Fibroblast of skin of abdomen (primary cell): ENCODE measurements around the gene CLEC16A.
A peak's percentile ranks its signal among the peaks of the same experiment; 100 is the strongest.

ENCODE experiments used
- DNase-seq: peaks from one replicate; pipeline ENCODE4 v3.0.0-alpha.2; 2013

CLEC16A gene

DNA sequence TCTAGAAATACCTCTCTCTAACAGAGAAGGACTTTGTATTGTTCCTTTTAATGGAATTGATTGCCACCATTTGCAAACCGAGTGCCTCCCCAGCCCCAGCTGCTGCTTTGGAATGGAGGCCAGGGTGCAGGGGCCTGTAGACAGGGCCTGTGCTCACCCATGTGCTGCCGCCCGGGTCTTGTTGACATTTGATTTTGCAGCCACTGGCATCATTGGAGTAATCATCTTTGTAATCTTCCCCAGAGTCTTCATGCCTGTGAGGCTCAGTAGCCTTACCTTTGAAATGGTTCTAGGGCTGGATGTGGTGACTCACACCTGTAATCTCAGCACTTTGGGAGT, 119.8 kb downstream of the CLEC16A start:
- no peak for DNase-seq

DNA sequence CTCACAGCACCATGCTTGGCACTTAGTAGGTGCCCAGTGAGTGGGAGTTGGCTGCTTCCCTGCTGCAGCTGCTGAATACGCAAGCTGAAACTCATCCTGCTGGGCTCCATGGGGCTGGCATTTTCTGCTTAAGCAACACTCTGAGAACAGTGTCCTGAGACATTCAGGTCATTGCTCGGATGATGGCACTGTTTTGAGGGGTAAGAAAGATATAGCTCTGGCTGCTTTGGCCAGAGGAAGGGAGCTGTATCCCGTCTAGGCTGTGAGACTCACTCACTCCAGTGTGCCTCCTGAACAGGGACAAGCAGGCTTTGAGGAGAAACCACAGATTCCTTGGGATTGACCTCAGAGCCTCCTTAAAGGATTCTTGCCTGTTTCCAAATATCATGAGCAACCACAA, 120.5 kb downstream of the CLEC16A start:
- DNase-seq: peak; percentile 50

DNA sequence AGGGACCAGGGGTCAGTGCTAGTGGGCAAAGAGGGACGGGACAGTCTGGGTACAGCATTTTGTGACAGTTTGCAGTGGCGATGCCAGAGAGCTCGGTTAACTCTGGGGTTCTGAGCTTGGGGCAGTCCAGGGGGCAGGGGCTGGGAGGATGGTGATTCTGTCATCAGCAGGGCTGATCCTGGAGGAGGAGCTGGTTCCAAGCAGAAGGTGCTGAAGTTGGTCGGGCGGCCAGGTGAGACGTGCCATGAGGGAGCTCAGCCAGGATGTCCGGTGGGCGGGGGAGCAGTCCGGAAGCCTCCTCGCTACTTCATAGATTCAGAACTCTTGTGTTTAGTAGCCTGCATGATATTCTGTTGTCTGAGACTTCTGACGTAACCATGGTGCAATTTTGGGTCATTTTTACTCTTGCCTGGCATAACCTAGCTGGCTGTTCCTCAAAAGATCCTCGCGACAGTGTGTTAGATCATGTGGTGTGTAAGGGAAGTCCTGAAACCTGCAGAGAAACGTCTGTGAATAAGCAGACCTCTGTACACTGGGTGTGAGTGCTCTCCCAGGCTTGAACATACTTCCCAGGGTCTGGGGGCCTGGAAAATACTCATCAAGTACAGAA, 122.0 kb downstream of the CLEC16A start:
- no peak for DNase-seq

DNA sequence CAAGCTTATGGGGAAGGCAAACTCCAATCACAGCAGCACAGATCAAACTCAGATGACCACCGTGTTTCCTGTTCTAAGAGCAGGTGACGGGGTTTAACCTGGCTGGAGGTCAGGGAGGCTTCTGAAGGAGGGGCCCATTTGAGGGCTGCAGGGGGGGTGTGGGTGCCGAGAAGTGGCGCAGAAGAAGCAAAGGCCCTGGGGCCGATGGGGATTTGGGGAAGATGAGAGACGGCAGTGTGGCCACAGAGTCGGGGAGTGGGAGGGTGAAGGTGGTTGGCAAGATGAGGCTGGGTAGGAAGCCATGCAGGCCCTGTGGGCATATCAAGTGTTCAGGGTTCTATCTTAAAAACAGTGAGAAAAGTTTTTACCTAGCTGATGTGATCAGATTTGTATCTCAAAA, 122.9 kb downstream of the CLEC16A start:
- DNase-seq: no peak

DNA sequence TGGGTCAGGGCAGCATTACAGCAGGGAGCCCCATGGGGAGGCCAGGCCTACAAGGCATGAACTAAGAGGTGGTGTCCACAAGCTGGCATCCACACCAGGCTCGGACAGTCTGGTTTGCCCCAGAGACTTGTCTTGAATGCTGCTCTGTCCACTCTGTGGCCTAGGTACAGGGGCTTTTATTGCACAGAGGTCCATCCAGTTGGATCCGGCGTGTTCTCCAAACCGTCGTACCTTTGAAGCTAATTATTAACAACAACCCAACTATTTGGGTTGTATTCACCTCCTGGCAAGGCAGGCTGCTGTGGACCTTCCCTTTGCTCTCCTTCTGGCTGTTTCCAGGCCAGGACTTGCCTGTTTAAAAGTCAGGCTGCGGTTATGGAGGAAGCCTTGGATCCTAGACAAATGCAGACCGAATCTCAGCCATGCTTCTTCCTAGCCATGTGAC, 123.4 kb downstream of the CLEC16A start:
- no peak for DNase-seq

DNA sequence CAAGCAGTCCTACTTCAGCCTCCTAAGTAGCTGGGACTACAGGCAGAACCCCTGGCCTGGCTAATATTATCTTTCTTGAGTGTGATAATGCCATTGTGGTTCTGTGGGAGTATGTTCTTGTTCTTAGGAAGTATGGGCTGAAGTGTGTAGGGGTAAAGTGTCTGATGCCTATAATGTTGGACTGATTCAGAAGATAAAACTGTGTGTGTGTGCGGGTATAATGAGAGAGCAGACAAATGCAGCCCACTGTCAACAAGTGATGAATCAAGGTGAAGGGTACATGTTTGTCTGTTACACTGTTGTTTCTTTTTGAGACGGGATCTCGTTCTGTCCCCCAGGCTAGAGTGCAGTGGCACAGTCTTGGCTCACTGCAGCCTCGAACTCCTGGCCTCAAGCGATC, 127.5 kb downstream of the CLEC16A start:
- DNase-seq: no peak

DNA sequence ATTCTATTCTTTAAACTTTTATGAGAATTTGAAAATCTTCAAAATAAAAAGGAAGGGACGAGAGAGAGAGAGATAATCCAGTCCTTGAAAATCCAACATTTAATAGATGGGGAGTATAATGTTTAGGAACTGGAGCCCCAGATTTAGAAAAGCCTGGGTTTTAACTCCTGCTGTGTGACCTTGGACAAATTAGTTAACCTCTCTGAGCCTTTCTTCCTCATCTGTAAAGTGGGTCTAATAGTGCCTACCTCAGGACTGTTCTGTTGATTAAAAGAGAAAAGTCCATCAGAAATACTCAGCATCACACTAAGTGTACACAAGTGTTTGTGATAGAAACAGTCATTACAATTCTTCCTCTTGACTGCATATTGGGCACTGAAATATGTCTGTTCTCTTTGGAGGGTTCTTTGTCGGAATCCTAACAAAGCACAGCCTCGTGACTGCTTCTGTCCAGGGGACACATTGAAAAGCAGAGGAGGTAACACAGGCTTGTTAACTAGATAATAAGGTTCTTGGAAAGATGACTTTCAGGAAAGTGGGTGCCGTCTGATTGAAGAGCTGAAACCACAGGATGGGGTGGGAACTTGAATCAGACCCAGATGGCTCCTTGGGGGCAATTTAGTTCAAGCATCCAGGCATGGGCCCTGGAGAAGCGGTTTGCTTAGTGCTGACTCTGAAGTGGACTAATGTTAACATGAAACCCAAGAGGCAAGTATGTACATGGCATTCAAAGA, 128.2 kb downstream of the CLEC16A start:
- DNase-seq: peak; percentile 53

DNA sequence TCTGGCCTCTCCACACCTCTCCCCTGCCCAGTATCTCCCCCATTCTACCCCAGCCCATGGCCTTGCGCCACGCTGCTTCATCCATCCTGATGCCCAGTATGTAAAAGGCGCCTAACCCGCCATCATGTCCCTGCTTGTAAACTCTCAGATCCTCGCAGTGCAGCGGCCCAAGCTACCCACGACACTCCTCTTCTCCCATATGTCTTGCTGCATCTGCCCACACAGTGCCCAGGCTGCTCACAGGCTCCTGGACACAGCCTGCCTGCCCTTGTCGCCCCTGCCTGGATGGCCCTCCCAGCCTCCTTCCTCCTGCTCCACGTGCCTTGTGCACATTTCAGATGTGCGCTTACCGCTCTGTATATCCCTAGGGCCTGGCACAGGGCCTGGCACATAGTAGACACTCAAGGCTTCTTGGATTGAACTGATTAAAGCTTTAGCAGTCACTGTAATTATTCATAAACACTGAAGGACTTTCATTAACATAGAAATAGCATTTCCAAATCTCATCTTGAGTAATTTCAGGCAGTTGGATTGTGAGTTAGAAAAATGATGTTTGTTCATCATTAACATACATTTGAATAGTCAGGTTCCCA, 129.1 kb downstream of the CLEC16A start:
- DNase-seq: no peak

DNA sequence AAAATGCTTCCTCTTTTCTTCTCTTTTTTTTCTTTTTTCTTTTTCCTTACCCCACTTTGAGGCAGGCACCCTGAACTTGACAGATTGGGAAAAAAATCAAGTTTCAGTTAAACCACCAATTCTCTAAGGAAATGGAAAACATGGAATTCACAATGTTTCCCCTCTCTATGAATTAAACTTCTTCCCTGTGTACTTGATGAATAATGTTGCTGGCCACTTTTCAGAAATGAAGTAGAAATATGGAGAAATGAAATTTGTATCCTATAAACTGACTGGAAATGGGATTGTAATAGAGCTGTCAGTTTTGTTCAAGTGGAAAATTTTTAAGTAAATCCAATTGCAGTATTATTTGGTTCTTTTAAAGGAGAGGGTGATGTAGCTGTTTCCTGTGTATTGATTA, 129.8 kb downstream of the CLEC16A start:
- no peak for DNase-seq

DNA sequence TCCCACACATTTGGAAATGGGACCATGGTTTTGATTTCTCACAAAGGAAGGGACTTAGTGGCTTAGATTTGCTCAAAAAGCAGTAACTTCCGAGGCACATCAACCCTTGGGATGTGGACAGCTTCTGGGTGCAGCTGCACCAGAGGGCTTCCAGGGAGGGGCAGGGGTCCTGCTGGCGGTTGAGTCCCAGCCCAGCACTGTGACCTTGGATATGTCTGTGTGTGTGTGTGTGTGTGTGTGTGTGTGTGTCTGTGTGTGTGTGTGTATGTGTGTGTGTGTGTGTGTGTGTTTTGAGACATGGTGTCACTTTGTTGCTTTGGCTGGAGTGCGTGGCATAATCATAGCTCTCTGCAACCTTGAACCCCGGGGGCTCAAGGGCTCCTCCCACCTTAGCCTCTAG, 130.8 kb downstream of the CLEC16A start:
- no peak for DNase-seq

DNA sequence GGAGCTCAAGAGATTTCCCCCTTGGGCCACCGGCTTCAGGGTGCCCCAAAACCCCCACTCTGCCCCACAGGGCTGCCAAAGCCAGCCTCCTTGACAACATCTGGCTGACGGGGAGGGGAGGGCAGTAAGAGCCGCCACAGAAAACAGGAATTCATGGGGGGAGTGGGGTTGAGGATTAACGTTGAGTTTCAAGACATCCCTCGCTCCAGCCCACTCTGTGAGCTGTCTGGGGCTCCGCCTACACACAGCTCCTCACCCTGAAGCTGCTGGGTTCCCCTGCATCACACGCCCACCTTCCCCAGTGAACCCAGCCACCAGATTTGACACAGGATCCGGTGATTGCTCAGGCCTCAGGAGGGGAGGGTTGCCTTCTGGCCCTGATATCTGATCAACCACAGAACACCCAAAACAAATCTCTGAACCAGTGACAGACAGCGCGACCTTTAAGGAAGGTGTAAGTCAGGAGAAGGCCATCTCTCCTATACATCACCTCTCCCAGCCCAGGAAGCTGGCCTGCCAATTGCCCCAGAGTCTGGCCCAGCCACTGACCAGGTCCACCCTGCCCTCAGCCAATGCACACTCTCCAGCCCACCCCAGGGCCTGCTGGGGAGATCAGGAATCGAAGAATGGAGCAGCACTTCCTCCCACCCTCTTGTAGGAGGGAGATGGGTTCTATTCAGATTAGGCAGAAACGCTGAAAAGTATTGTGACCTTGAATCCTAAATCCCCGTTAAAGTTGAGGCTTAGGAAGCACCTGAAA, 132.1 kb downstream of the CLEC16A start:
- DNase-seq: peak; percentile 35

DNA sequence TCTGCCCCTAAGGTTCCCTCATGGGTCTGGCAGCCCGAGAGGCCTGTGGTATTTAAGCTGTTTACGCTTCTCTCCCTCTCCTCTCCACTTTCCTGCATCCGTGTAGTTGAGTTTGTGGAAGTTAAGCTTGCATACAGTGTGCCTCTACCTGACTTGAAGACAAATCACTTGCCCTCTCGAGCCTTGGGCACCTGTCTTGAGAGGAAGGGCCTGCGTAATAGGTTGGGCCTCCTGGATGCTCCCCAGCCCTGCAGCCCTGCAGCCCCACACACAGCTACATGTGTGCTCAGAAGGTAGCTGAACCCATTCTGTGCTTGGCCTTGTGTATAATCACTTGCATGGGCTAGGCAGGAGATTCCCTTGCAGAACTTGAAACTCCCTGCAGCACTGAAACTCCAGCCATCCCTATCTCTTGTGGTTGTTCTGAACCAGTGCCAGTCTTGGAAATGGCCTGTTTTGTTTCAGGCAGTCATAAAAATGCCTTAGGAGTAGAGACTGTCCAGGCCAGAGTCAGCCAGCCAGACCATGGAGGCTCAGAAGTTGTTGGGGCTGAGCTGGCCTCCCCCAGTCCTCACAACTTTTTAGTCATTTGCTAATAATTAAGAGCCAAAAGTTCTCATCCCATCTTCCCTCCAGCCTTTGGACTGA, 134.6 kb downstream of the CLEC16A start:
- peak; percentile 91 for DNase-seq

DNA sequence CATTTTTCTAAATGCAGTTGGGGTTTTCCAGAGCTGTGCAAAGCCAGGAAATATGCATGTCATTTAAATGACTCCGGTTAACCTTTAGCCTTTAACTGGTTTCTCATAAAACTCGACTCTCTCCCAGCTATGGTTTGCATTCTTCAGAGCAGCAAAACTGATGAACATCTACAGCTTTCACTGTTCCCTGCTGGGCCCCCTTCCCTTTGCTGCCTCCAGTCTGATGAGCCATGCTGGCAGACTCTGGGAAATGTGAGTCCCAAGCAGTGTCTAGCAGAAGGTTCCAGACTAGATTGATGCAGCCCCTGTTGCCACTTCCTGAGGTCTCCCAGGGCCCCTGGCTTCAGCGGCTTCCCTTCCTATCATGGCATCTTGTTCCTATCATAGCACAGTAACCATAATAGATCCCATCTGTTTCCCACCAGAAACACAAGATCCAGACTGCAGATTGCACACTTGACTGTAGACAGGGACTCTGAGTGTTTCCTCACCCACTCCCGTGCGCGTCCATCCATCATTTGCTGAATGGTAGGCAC, 135.4 kb downstream of the CLEC16A start:
- peak; percentile 98 for DNase-seq

DNA sequence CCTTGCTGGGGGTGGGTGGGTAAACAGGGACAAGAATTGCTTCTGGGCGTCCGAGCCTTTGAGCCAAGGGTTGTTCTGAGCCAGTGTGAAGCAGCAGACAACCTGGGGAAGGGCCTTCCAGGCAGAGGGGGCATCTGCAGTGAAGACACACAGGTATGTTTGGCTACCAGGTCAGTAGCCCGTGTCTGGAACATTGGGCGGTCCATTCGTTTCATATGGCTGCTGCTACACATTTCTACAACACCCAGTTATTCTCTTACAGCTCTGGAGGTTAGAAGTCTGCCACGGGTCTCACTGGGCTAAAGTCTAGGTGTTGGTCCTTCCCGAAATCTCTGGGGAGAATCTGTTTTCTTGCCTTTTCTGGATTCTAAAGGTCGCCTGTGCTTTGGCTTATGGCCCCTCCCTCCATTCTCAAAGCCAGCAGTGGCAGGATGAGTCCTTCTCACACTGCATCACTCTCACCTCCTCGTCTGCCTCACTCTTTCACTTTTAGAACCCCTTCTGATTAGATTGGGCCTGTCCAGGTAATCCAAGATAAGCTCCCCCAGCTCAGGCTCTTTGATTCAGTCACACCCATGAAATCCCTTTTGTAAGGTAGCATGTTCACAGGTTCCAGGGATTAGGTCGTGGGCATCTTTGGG, 136.1 kb downstream of the CLEC16A start:
- DNase-seq: no peak

DNA sequence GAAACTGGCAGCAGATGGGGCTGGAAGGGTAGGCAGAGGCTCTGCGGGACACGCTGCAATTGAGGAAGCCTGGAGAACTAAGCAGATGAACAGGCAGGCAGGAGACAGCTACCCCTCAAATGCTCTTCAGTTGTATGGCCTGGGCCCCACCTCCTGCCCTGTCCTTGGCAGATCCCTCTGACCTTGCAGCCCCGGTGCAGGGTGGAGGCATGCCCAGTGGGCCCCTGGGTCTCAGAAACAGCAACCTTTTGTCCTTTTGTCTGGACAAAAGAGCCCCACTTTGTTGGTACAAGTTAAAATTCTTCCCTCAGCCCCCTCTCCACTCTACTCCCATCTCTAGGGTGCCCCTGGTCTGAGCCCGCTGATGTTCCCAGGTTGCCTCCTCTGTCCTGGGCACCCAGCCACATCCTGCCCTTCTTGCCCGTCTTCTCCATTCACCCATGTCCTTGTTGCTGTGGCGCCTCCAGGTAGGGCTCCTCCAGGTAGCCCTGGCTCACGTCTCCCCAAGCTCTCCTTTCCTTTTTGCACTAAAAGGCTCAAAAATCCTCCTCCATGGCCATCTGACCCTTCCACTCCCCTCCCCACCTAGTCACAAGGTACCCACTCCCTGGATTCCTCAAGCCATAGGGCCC, 136.8 kb downstream of the CLEC16A start:
- DNase-seq: no peak

DNA sequence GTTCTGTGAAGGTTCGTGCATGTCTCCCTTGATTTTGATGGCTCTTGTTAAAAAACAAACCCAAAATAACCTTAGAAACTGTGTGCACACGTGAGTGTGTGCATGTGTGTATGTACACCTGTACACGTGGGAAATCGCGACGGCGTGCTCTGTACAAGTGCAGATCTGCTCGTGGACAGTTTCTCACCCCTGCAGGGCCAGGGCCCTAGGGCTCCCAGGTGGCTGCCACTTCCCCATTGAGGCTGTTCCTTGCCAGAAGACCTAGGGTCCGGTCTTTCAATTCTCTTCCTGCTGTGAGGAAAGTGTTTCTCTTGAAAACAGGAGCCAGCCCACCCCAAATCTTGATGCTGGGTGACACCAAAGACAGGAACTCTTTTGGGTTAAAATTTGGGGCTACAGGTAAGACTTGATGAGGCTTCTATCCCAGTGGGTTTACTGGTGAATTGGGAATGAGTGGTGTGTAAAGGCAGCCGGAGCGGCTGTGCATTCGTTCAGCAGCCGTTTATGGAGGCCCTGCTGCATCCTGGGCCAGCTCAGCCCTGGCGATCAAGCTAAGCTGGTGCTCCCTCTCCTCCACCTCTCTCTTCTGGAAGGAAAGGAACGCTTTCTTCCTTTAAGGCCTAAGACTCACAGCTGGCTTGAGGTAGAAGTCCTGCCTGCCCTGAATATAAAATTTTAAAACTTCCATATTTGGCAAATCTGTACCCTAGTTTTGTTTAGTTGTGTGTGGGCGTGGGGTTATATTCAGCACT, 137.9 kb downstream of the CLEC16A start:
- DNase-seq: no peak

DNA sequence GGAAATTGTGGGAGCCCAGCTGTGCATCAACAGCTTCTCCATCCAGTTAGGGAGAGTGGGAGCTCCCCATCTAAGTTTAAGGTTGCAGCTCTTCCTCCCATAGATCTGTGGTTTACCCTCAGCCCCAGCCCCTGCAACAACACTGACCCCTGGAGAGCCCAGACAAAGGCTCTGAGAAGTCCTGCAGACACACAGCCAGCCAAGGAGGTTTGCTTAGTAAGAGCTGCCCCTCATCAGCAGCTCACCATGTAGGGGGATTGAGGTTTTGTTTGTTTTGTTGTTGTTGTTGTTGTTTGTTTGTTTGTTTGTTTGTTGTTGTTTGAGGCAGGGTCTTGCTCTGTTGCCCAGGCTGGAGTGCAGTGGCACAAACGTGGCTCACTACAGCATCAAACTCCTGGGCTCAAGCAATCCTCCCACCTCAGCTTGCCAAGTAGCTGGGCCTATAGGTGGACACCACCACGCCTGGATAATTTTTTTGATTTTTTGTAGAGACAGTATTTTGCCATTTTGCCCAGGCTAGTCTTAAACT, 138.6 kb downstream of the CLEC16A start:
- no peak for DNase-seq

DNA sequence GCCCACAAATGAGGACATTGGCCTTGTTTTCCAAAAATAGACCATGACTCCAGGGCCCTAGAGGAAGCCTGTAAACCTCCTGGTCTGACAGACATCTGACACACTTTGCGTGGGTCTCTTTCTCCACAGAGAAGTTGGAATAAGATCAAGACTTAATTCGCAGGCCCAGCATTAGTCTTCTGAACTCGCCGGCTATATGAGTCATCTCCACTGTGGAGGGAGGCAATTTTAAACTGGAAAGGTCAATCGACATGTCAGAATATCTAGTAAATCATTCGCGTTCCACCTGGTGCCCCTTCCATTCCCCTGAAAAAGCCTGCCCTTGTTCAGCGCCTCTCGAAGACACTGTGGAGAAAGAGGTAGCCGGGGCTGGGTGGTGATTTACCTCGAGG, 140.1 kb downstream of the CLEC16A start:
- peak; percentile 88 for DNase-seq

DNA sequence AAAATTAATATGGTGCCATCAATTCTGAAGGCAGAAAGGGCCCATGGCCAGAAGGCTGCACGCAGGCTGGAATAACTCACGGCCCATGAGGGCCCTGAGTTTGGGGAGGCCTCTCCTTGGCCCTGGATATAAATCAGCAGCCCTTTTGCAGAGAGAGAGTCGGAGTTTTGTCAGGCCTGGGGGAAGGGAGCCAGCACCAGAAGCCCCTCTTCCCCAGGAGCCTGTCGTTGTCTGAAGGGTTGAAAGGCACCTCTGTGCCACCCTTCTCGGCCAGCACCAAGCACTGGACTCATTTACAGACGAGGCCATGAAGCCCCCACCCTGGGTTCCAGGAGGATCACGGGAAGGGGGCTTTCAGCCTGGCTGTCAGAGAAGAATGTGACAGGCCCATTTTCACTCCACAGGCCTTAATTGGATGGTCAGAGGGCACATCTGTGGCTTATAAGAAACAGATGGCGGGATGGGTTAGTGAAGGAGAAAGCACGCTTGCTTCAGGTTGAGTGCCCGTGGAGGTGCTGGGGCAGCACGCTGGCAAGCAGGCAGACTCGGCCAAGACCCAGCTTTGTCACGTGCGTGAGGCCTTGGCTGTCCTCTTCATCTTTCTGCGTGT, 140.6 kb downstream of the CLEC16A start:
- DNase-seq: peak; percentile 55

DNA sequence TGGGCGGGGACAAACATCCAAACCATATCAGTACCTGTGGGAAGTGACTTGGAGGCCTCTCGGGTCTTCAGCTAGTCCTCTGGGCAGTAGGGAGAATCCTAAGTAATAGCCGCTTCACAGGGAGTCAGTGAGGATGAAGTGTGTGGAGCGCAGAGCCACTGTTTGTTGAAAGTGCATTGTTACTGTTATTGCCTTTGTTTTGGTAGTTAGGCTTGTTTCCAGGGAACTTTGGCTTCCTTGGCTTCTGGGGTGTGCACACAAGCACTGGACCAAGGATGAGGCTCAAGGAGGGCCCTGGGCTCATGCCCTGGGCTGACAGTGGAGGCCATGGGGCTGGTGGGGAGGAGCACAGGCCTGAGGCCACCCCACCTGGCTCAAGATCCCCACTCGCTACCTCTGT, 141.6 kb downstream of the CLEC16A start:
- no peak for DNase-seq
